Stimulated activated CD4-positive, alpha-beta T cell treated with anti-CD3 and anti-CD28 coated beads, Interleukin-12 subunit alpha, Interleukin-12 subunit beta, amount 100 ng/mL, for 4 hours (primary cell): ENCODE results near the gene KCNK16.

Experiments
- DNase-seq: peaks from one replicate; pipeline ENCODE4 v3.0.0-alpha.2; 2020

The KCNK16 gene

DNA sequence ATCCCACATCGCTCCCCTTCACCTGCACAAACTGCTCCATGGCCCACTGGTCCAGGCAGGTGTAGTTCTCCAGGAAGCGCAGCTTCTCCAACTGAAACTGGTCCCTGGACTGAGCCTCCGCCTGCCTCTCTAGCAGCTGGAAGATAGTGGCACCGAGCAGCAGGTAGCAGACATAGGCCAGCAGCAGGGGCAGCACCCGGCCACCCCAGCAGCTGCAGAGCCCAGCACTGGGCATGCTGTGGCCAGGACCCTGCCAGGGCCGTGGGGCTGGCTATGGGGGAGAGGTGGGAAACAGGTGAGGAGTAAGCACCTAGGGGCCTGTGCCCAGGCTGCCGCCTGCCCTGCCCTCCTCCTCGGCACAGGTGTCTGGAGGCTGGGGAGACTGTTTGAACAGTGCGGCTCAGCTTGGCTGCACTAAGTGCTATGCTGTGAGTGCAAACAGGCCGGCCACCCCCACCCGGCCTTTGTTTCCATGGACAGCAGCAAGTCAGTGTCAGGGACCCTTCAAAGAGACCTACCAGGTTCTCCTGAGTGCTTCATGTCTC is at the start of gene KCNK16:
TSS of gene KCNK16 (minus strand) at position 397 of the 545 bp plus-strand sequence. CDS start at position 235, 162 bp downstream.
- no peak for DNase-seq

DNA sequence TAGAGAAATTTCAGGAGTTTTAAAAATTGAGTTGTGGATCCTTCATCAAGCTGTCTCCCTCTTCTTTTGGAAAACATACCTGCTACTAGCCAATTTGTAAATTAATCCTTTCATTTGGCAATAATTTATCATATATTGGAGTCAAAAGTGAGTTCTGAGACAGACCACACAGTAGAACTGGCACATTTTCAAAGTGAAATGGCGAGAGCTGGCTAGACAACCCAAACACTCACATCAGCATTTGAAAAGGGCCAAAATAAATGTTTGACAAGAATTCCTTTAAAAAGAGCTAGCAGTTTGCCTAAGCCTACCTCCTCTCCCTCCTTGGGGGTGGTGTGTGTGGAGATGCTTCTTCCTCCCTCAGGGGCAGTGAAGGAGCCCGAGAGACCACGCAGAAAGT is 47.9 kb upstream of the KCNK16 start:
- no peak for DNase-seq

DNA sequence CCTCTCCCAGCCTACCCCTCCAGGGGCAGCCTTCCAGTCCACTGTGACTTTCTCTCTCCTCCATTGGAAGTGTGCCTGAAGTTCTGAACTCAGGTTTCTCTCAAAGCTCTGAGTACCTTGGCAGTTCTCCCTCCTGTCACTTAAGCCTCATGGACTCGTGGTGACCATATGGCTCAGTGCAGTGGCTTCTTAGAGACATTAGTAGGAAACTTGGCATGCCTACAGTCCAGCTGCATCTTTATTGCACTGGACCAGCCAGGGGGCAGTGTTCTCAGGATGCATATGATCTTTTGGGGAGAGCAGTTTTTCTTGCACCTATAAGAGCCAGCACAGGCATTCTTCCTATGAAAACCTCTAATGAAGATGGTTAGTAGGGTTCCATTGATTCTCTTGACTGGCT is 47.5 kb upstream of the KCNK16 start:
- DNase-seq = no peak

DNA sequence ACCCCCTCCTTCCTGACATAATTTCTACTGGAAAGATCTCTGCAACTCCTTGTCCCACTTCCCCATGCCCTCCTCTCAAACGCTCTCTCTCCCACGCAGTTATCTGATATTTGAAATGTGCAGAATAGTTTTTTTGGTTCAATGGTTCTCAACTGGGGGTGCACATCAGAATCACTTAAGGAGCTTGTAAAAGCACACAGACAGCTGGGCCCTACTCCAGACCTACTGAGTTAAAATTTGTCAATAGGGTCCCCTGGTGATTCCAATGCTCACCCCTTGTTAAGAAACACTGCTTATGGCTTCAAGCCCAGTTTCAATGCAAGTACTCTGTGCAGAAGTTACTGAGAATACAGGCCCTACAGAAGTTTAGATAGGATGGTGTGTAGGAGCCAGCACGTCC is 45.2 kb upstream of the KCNK16 start:
- DNase-seq = no peak

DNA sequence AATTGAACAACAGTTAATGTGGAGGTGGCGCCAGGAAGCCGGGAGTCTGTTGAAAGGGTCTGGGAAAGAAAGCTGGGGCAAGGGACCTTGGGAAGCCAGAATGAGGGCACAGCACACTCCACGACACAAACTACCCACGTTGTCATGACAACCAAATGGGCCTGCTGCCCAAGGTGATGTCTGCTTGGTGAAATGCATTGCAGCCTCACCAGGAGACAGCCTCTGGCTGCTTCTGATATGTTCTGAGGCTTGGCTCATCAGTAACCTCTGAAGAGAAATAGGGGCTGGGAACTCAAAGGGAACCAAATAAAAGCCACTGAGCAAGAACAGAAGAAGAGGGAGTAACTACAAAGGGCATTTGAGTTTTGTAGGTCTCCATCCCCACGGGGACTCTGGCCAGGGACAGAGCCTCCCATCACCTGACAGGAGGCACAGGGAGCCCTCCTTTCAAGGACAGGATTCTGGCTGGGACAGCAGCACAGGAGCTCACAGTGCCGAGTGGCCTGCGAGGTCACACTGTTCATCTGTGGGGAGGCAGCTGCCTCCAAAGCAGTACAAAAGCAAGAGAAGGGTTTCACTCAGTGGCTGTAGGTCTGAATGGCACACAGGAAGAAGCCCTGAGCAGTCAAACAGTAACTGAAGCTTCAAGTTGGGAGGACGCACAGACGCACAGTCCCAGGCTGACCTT is 44.6 kb upstream of the KCNK16 start:
- DNase-seq = no peak

DNA sequence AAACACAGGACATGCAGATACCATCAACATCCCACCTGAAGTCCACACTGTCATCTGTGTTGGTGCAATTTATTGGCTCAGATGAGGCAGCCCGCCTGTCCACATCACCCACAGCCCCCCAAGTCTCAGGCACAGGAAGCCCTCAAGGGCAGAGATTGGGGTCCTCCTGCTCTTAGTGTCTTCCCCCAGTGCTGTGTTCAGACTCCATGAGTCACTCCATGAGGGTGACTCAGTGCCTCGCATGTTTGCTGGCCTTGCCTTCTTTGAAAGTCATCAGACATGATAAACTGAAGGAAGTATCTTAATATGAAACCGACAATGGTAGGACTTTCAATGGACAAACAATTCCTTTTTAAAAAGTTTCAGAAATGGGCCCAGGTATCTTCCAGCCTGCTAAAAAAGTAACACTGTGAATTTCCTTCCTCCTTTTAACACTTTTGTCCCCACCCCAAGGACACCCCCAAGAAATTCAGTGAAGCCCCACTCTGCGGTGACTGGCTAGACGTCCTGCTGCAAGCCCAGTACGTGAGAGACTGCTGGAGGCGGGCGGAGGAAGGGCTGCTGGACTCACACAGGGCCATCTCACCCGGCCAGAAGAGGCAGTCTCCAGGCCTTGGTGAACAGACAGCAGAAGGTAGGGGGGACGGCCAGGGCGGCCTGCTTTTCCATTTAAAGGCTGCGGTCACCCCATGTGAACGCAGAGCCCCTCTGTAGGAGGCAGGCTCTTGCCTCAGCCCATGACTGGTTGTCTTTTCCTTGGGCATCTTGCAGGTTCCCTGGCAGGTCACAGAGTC is 43.0 kb upstream of the KCNK16 start:
- no peak for DNase-seq

DNA sequence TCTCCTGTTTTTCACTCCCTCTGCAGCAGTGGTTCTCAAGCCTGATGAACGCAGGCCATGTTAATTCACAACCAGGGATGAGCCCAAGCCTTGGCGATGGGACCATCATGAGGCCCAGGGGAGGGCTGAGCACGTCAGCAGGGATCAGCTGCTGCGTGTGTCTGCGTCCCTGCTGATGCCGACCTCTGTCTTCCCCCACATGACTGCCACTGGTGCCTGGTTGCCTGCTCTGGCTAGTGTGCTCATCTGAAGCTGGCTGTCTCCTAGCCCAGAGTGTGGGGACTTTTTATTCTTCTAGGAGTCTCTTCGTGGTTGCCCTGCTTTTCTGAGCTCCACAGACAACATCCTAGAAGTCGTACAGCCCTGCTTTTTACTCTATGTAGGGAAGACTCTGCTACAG is 40.8 kb upstream of the KCNK16 start:
- no peak for DNase-seq

DNA sequence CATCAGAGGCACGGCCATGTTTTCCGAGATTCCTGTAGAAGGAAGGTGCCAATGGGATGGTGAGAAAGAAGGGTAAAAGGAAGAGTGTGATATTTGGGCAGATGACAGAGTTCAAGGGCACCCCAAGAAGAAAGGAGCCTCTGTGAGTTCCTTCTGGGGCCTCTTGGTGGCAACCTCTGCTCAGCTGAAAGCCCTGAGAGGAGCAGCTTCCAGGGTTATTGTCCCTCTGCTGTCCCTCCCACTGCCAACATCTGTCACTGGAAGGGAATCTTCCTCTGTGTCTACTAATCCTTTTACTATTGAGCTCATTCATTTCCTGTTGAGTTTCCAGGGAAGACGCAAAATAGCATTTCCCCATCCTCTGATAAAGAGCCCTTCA is 40.0 kb upstream of the KCNK16 start:
- DNase-seq = no peak

DNA sequence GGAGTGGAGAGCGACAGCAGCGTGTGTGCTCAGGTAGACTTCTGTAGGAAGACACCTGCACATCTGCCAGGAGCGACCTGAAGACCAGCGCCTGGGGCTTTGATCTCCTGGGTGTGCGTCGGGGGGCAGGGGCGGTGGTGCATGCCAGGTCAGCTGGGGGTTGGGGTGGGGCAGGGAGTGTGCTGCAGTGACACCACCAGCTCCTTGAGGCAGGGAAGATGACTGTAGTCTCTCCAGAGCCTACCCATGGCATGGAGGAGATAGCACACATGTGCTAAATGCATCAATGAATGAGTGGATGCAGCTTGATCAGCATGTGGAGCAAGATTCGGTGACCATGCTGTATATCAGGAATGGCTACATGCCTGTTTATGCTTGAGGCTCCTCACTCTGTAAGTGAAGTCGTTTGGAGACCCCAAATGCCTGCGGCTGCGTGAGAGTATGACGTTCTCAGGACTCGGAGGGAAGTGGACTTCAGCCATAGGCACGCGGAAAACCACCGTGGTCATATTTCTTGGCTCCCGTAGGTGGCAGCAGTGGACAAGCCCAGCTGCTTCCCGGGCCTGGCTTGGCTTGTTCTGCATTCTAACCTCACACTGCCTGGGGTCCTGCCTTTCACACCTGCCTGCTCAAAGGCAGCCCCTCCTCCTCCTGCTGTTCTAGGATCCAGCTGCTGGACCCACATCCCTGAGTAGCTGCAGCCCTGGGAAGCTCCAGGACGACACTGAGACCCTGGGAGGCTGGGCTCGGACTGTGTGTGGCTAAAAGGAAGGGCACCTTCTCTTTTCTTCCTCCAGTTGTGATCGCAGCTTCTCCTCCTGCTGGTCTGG is 39.4 kb upstream of the KCNK16 start:
- DNase-seq = peak; percentile 38

DNA sequence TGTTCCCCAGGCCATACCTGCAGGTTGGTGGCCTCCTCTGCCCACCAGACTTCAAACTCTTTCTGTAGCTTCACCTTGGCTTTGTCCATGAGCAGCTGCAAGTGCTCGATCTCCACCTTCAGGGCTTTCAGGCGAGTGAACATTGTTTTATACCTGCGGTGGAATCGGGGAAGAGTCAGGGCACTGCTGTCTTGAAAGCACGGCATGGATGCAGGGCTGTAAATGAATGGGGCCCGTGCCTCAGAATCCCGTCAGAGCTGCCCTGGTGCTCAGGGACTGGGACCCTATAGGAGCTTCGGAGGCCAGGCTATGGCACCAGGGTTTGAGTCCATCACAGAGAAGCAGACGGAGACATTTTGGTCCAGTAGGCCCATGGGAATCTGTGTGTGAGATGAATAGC is 37.9 kb upstream of the KCNK16 start:
- no peak for DNase-seq

DNA sequence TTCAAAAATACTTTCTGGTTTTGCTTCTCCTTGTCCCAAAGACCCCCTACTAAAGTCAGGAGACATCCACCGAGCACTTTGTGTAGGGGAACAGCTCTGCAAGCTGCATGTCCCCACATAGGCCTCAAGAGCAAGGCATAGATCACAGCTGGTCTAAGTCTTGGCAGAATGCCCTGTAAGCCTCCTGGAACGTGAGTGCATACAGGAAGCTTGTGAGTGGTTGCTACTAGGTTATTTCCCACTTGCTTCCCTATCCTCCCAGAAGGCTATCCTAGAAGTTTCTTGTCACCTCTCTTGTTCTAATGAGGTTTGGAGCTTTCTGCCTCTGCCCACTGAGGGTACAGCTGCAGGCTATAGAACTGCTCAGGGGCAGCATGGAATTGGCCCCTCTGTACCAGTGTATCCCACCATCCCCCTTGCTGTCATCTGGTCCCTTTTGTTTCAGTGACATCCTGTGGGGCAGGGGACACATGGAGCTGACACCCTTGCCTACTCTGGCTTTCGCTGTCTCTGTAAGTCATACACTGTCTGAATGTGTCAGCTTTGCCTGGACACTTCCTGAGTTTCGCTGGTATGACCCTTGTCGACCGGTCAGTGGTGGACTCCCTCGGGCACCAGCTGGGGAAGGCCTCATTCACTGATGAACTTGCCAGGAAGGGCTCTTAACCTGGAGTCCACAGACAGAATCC is 35.6 kb upstream of the KCNK16 start:
- DNase-seq = no peak

DNA sequence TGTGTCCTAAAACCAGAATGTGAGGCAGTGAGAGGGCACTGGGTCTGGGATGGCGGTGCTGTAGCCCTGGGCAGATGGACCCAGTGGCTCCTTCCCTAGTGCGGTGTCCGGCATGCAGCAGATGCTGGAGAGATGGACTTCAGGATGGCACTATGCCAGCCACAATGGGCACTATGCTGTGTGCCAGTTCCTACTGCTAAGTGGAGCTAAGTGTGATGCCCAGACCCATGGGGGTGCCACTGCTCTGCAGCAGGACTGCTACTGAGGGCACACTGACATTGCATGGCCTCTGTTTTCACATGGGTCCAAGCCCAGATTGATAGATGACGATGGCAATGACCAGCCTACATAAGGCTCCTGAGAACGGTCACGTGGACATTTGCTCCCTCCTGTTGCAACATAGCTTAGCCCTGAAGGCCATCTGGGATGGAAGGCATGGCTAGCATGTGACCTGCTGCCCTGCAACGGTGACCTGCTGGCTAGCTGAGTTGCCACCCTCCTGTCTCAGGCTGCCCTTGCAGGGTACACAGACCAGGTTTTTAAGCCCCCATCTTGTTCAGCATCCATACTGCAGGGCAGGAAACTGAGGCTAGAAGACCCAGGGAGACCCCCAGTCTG is 31.3 kb upstream of the KCNK16 start:
- no peak for DNase-seq

DNA sequence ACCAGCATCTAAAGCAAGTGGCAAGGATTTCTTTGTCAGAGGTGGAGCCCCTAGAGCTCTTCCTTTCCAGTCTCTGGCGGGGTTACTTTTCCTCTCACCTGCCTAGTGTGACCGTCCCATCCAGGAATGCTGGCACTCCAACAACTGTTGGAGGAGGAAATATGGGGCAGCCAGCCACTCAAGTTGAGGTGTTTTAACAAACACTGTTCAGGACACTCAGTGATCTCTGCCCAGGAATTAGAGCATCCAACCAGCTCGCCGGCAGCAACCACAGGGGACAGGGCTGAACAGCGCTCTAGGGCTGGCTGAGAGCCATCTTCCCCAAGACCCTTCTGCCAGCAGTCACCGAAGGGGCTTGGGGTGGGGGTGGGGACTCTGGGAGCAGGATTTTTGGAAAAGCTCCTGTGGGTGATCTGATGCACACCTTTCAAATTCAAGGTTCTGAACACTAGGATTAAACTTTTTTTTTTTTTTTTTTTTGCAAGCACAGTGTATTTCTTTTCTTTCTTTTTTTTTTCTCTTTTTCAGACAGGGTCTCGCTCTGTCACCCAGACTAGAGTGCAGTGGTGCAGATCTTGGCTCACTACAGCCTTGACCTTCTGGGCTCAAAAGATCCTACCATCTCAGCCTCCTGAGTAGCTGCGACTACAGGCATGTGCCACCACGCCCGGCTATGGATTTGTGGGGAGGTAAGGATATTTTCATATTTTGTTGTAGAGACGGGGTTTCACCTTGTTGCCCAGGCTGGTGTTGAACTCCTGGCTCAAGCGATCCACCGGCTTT is 28.4 kb upstream of the KCNK16 start:
- no peak for DNase-seq

DNA sequence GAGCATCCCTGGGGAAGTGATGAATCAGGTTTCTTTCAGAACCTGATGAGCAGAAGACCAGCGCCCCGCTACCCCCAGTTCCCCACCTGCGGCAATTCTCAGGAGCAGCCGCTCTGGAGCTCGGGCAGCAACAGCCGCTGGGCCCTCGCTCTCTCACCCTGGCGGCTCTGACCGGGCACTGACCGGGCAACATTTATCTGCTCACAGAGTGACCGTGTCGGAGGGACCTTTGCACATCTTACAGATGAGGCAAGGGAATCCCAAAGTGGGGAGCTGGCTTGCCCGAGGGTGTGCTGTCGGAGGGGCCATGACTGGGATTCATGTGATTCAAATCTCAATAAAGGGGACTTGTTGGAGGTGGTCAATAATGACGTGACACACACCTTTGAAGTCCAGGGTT is 26.2 kb upstream of the KCNK16 start:
- no peak for DNase-seq

DNA sequence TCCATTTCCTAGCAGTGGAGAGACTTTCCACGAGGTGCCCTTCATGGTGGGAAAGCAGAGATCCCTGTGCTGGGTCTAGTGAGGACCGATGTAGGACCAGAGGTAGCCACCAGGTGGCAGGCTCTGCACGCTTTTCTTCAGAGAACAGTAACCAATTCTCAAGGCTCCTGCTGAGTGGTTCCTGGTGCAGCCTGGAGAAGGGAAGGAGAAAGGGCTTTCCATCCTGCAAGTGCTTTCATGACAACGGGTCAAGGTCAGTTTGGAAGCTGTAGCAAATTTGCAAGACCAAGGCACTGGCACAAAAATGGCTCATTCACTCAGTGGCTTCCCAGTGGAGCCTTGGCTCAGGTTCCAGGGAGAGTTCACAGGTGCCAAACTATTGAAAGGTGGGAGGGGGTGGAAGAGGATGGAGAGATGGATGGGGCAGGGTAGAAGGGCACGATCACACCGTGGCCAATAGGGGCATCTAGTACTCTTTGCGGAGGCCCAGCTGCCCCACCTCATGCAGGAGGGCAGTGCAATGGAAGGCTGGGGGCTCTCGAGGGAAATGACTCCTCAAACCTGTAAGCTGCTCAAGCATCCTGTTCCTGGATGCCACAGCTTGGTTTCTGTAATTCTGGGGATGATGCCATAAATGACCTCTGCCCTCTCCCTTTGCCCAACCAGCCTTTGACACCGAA is 25.5 kb upstream of the KCNK16 start:
- peak; percentile 60 for DNase-seq

DNA sequence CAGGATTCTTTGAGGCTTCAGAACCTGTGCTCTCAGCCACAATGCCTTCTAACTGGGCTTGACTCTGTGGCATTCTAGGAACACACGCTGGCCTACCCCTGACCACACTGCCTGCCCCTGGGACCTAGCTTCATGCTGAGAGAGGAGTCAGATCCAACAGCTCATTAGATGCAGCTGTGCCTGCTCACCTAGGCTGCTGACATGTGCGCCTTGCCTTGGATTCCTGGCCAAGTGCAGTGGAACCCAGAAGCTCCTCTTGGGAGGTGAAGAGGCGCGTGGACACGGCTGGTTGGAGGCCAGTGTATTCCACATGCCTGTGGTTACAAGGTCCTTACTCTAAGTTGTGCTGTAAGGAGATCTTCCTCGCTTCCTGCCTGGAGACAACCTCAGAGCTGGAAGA is 24.7 kb upstream of the KCNK16 start:
- no peak for DNase-seq

DNA sequence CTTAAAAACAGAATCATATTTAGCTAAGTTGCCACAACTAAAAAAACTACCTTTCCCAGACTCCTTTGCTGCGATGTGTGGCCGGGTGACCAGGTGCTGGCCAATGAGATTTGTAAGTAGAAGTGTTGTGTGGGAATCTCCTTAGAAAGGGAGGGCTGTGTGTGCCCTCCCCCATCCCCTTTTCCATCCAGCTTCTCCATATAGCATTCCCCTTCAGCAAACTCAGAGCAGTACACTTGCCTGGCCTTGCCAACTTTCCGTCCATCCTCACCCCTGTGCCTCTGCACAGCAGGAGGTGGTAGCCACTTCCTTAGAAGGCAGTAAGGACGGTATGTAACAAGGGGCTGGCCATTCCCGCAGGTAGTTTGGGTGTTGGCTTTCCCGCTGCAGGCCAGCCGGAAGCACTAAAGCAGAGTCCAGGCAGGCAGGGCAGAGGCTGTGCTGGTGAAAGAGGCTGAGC is 22.3 kb upstream of the KCNK16 start:
- no peak for DNase-seq

DNA sequence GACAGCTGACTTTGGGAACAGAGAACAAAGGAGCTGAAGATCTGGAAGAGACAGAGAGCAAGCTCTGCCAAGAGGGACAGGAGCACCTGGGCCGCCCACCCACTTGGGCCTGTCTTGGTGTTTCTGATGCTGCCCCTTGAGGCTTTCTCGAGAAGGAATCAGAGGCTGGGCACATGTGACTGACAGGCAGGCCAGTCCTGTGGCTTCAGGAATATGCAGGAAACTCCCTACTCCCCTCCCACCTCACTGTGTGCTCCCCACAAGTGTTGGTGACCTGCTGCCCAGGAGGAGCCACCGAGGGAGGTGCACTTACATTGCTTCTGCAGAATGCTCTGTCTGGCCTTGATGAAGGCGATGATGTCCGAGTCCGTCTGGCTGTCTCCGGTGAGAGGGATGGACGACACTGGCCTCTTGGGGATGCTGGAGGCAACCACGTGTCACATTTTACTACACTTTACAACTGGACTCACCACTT is 20.9 kb upstream of the KCNK16 start:
- DNase-seq = no peak

DNA sequence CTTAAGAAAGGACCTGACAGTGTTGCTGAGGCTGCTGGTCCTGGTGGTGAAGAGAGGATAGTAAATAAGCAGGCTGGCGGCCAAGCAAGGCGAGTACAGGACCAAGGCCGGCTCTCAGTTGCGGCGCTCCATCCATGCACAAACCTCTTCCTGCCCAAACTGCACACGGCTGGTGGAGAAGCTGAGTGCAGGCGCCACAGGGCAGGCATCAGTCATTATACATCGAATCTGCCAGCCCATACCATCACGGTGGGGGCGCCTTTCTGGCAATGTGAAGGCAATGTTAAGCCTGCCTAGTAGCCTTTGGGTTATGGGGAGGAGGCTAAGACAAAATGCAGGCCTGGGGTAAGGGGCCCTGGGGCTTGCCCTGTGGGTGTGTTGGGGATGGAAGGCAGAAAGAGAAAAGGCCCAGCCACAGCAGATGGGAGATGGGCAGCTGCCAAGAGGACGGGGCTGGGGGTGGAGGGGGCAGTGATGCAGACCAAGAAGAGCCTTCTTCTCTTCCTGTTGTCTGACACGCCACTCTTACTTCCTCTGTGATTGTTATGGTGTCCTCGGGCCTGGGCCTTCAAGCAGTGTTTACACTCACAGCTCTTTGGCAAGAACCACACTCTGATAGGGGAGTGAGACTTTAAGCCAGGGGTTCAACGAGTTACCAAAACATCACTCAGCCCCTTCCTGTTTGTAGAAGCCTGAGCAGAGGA is 20.3 kb upstream of the KCNK16 start:
- no peak for DNase-seq

DNA sequence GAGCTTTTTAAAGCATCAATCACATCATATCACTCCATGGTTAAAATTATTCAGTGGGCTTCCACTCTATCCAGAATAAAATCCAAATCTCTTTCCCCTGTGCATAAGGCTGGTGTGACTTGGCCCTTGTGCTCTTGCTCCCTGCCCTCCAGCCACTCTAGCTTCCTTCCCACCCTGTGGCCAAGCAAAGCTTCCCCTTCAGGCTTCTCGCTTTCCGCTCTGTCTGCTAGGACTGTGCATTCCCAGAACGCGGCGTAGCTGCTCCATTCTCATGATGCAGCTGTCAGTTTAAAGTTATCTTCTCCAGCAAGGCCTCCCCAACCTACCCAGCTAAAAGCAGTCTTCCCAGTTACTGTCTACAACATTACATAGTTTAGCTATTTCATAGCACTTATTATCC is 19.4 kb upstream of the KCNK16 start:
- no peak for DNase-seq
